ENCODE results near the gene CORO2A. TPM values are rescaled to one million over a fixed set of nuclear protein-coding genes. Genes with fewer than 3 reads are reported as not detected.

The CORO2A gene, protein sequence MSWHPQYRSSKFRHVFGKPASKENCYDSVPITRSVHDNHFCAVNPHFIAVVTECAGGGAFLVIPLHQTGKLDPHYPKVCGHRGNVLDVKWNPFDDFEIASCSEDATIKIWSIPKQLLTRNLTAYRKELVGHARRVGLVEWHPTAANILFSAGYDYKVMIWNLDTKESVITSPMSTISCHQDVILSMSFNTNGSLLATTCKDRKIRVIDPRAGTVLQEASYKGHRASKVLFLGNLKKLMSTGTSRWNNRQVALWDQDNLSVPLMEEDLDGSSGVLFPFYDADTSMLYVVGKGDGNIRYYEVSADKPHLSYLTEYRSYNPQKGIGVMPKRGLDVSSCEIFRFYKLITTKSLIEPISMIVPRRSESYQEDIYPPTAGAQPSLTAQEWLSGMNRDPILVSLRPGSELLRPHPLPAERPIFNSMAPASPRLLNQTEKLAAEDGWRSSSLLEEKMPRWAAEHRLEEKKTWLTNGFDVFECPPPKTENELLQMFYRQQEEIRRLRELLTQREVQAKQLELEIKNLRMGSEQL
- 1 to 10 TPM in 2 of 12 donors, under 1 TPM in 9, not detected in 1; 0.18 to 4.9 (median 0.34) TPM for polyA plus RNA-seq (ENCODE audit: insufficient read length in 12 of 12)
- long read RNA-seq, donor 1, full-length matches to known transcripts, result 8 of 8 reads
- long read RNA-seq, donor 1, partial matches to known transcripts, result 0 of 8 reads
- long read RNA-seq, donor 1, other reads (novel, unspliced or antisense), result 0 of 8 reads
- long read RNA-seq, donor 2, result 0 reads
- long read RNA-seq, donor 3, result 0 reads
- long read RNA-seq, donor 4, result 0 reads
- long read RNA-seq, donor 5, result 0 reads
- long read RNA-seq, donor 6, result 0 reads
- long read RNA-seq, donor 7, result 0 reads
- long read RNA-seq, donor 8, result 0 reads
- long read RNA-seq, donor 9, result 0 reads
- long read RNA-seq, donor 10, result 0 reads
- long read RNA-seq, donor 11, result 0 reads

DNA sequence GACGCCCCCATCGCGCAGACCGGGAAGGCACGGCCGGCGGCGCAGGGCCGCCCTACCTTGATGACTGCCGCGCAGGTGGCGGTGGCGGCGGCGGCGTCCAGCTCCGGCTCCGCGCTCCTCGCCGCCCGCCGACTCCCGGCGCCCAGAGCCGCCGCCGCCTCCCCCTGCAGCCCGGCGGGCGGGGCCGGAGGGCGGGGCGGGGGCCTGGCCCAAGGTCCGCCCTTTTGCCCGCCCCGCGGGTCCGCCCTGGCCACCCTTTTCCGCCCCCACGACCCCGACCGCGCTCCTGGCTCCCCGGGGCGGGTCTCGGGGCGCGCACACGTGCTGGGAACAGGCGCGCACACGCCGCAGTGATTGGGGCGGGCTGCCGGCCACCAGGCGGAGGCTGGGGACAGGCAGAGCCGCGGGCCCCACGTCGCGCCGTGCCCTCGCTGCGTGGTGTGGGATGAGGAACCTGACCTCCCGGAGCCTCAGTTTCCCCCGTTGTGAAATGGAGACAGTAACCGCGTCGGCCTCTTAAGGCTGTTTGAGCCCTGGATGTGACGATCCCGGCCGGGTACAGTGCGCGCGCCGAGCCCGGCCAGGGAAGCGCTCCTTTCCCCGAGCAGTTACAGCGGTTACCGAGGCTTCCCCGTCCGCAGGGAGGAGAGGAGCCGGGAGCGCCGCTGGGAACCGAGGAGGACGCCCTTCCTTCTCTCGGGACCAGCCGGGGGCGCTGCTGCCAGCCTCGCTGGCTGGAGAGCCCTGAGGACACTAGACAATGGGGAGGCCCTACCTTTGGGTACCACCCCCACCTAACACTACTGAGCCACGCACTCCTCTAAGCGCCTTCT, at the start of gene CORO2A:
Gene CORO2A, minus strand, starts transcription at position 135 of the 833 bp plus-strand sequence. CDS start 34,977 bp downstream, outside the sequence.
- DNase-seq, result peak; percentile 31

DNA sequence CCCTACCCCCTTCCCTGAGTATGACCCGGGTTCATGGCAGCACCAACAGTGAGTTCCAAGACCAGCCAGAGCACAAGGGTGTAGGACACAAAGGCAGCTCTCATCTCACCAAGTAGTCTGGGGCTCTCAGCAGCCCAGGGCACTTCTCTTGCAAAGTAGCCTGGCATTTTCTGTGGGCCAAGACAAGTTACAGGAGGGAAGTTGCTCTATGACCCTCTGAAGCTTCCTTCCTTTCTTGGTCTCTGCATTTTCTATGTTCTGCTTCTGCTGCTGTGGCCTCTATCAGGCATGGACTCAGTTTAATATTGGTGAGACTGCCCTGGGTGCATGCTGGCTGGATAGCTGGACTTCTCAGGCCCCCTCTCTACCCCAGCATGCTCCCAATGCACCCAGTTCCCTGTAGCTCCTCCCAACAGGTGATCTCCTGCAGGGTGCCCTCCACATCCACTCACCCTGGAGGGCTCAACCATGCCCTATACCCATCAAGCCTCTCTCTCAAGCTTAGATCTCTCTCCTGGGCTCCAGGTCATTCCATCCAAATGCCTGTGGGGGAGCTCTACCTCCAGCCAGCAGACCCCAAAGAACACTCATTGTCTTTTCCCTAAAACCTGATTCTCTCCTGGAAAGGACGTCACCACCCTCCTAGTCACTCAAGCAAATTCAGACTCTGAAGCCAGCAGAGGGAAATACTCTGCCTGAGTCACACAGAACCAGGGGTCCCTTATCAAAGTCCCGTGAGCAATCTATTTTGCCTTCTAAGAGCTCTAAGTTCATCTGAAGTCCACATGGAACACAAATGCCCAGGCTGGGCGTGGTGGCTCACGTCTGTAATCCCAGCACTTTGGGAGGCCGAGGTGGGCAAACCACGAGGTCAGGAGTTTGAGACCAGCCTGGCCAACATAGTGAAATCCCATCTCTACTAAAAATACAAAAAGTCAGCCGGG, 49.2 kb upstream of the CORO2A start:
- no peak for DNase-seq

DNA sequence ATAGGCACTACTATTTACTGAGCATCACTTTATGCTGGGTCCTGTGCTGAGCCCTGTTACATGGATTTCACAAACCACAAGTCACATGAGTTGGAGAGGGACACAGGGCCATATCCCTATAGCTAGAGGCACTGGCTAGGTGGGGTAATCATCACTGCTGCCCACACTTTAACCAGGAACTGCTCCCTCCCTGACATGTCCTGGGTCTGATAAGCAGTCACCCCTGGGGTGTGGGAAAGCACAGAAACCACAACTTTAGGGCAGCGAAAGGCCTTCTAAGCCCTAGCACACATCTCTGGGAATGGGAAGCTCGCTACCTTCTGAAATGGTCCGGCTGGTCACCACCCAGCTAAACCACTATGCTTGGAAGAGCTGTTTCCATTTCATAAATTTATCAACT, 48.0 kb upstream of the CORO2A start:
- no peak for DNase-seq

DNA sequence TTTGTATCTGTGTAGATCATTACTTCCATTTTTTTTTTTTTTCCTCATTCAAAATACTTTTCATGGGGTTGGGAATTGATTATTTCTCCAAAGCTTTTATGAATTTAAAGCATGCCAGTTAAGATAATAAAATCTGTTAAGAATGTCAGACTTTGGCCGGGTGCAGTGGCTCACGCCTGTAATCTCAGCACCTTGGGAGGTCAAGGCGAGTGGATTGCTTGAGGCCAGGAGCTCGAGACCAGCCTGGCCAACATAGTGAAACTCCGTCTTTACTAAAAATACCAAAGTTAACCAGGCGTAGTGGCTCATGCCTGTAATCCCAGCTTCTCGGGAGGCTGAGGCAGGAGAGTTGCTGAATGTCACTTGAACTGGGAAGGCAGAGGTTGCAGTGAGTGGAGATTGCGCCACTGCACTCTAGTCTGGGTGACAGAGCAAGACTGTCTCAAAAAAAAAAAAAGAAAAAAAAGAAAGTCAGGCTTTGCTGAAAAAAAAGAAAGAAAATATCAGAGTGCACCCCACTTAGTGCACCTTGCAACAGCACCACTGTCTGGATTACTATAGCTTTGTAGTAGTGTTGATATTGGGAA, 44.6 kb upstream of the CORO2A start:
- no peak for DNase-seq

DNA sequence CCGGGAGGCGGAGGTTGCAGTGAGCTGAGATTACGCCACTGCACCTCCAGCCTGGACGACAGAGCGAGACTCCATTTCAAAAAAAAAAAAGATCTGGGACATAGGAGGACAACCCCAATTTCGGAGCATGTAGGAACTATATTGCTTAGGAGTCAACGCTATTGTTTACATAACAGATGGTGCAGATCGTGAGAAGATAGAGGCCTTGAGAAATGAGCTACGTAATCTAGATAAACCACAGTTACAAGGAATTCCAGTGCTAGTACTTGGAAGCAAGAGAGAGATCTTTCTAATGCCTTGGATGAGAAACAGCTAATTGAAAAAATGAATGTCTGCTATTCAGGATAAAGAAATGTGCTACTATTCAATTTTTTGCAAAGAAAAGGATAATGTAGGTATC, 42.7 kb upstream of the CORO2A start:
- DNase-seq, result no peak

DNA sequence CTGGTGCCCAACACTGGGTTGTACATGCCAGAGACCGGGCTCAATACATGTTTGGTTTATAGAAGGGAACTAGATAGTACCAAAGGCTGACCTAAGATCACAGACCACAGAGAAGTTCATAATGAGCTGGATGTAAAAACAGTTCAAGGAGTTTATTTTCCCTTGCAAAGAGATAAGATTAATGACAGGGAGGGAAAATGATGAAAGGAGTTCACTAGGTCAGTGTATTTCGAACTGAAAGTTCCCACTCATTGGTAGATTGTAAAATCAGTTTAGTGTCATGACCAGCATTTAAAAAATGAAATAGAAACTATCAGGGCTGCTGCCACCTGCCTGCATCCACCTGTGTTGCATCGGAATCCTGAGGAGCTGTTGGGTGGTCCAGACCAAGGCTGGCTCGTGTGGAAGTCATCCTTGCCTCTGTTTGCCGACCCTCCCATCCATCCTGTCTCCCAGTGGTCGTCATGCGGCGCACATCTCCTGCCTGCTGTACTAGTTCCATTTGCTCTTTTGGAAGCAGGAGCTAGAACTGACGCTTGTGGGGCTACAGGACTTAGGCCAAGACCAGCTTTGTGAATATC, 41.9 kb upstream of the CORO2A start:
- no peak for DNase-seq

DNA sequence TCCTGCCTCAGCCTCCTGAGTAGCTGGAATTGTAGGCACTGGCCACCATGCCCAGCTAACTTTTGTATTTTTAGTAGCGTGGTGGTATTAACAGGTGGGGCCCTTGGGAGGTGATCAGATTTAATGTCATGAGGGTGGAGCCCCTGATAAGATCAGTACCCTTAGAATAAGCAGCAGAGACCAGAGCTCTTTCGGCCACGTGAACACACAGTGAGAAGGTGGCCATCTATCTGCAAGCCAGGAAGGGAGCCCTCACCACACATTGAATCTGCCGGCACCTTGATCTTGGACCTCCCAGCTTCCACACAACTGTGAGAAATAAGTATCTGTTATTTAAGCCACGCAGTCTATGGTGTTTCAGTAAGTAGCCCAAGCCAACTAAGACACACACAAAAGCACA, 40.5 kb upstream of the CORO2A start:
- DNase-seq, result no peak

DNA sequence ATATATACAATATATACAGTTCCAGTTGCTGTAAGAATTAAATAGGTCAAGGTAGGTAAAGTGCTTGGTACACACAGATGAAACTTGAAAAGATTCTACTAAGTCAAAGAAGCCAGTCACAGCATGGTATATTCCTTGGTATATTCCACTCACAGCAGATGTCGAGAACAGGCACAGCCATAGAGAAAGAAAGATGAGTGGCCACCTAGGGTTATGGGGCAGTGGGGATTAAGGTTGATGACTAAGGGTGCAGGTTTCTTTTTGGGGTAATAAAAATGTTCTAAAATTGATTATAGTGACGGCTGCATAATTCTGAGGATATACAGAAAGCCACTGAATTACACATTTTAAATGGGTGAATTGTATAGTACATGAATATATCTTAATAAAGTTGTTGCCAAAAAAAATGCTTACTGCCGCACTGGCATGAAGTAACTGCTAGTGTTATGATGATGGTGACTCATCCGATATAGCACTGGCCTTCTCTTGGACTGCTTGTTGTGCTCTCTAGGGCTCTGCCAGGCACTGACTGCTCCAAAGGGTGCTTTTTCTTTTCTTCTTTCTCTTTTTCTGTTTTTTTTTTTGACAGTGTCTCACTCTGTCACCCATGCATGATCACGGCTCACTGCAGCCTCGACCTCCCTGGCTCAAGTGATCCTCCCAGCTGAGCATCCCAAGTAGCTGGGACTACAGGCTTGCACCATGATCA, 39.5 kb upstream of the CORO2A start:
- DNase-seq, result no peak

DNA sequence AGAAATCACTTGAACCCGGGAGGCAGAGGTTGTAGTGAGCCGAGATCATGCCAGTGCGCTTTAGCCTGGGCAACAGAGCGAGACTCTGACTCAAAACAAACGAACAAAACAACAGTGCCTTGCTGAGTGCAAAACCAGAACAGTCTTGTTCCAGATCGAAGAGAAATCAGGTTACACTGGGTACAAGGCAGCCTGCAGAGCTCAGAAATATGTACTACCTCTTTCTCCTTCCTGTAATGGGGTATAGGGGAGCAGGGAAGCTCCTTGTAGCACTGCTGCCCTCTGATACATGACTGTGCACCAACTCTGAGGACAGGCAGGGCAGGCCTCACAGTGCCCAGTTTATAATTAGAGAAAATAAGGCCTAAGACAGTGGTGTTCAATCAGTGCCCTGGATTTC, 38.4 kb upstream of the CORO2A start:
- DNase-seq, result no peak

DNA sequence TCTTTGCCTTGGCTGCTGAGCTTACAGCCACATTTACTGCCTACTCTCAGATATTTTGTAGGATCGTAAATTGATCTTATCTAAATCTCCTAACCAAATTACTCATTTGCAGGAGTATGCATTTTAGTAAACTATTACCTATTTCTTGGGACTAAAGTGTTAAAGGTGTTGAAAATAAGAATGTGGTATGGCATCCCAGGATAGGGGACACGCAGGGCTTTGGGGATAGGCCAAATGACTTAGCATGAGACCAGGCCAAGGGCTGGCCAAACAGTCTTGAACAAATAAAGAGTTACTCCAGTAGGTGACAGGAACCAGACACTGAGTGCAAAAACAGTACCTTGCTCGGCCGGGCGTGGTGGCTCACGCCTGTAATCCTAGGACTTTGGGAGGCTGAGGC, 37.9 kb upstream of the CORO2A start:
- DNase-seq, result no peak

DNA sequence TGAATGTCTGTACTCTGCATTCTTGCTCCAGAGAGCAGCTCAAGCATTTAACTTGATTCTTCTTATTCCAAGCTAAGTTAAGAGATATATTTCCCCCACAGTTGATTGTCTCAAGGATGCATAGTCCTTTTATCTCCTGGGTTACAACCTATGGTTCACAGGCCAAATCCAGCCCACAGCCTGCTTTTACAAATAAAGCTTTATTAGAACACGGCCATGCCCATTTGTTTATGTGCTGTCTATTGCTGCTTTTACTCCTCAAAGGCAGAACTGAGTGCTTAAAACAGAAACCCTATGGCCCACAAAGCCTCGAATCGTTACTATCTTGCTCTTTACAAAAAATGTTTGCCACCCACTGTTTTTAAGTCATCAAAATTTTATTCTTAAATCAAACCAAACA, 37.2 kb upstream of the CORO2A start:
- DNase-seq, result no peak

DNA sequence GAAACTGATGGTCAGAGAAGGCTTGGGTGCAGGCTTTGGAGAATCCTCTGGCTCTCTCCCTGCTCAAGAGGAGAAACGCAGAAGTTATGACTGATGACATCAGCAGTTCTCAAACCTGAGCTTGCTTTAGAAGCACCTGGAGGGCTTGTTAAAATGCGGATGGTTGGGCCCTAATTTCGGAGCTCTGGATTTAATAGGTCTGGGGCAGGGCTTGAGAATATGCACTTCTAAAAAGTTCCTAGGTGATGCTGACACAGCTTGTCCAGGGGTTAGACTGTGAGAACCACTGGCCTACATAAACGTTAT, 36.6 kb upstream of the CORO2A start:
- DNase-seq, result no peak

DNA sequence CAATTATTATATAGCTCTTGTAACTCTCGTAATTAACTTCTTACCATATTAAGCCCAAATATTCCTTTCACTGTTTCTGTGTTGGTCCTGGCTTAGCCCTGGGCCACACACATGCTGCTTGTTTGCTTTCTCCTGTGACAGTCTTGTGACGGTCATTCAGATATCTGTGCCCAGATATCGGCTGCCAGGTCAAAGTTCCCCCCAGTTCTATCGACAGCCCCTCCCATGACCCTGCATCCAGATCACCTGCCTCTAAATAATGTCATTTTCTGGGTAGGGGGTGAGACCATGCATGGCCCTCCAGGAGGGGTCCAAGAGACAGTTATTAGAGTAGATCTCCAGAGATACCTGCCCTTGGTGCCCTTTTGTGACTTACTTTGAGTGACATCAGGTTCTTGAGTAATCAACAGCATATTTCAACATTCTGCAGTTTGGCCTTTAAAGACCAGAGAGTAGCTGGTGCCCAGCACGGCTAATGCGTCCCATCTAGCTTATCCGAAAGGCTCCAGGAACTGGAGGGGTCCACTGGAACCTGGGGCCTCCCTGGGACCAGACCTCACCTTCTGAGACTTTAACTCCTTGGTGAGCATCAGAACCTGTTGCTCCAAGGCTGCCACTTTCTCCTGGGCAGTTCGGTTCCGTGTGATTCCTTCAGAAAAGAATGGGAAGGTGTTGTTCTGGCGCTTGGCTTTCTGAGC, 36.1 kb upstream of the CORO2A start:
- no peak for DNase-seq

DNA sequence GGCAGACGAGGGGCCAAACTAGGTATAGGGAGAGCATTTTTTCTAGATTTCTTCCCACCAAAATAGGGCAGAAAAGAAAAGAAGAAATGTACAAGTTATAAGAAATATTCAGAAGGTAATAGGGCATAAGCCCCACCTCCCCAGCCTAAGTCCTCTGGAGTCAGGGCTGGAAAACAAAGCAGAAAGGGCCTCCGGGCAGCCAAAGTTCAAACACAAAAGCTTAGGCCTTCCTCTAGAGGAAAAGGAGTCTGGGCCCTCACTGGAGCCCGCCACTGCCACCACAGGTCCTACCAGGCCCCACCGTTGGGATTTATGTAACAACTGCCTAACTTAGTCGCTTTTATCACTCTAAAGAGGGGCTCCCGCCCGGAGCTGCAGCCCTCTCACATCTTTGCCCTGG, 35.4 kb upstream of the CORO2A start:
- no peak for DNase-seq

DNA sequence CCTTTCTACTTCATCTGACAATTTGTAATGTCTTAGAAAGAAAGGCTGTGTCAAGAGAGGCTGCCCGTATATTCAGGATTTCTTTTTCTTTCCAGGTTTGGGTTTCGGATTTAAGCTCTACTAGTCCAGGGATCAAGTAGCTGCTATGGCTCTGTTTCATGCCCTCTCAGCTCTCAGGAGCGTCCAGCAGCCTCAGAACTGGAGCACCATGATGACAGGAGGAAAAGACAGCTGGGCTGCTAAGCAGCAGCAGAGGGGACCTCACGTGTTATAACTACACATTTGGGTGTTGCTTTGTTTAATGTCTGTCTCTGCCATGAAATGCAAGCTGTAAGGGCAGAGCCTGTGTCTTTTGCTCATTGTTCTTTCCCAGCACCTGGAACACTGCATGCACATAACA, 34.5 kb upstream of the CORO2A start:
- no peak for DNase-seq

DNA sequence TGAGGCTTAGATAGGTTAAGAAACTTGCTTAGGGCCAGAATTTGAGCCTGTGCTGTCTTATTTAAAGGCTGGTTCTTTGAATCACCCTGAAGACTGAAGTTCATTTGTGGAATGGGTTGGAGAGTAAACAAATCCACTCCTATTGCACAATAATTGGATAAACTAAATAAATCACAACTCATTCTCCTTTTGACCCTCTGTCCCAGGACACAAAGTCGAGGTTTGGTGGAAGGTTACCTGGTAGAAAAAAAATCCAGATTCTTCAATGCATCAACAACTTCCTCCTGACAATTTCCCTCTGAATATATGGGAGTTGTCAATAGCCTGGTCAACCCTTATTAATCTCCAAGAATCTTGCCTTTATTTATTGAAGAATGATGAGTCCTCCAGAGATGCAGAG, 34.1 kb upstream of the CORO2A start:
- no peak for DNase-seq

DNA sequence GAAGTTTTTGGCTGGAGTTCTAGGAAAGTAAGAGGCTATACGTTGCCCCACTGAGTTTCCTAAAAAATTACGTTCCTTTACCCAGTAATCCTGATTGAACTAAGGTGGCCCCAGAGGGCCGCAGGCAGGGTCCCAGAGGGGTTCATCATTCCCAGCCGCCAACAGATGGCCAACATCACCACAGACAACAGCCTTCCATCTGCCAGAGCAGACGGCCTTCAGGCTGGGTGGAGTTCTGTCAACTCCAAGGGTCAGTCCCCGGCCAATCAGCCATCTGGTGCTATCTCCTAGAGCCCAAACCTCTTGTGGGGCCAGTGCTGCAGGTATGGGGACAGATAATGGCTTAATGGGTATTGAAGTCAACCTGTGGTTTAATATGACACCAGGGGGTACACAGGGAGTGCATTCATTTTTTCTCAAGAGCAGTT, 32.6 kb upstream of the CORO2A start:
- no peak for DNase-seq

DNA sequence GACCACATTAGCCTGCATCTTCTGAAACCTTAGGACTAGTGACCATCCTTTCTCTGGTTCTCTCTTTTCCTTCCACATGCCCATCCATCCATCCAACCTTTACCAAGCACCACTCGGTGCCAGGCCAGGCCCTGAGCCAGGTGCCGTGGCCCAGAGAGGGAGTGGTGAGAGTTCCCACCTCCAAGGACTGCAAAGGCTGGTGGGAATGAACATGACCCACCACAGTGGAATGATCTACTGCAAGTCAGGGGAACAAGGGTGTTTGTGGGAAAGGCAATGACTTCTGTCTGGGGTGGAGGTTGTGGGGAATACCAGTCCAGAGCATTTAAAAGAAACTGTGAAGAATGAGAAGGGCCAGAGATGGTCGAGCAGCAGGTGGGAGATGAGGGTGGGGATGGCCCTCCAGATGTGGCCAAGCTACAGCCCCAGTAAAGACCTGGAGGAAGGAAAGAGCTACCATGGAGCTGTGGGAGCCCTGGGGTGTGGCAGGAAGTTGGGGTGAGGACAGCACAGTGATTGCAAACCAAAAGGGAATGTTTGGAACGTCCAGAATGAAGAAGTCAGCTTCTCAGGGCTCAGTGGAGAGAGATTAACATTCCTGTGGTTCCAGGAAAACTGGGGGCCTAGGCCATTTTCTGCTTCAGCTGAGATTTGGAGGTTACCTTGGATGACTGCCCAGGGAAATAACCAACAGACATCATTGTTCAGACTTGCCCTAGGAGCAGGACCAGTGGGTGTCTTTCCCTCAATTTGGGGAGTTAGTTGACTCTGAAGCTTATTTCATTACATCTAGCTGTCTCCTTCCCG, 30.7 kb upstream of the CORO2A start:
- DNase-seq, result no peak

Measured in muscle of arm (tissue), 14 donors.